GM12878 (cell line): ENCODE data around the gene MASTL. TPM values are rescaled to one million over a fixed set of nuclear protein-coding genes. Genes with fewer than 3 reads are reported as not detected.

Experiments used
- ATAC-seq: fragments of 200-7000 bp; cut with Tn5 transposase; 3 replicates; pipeline ENCODE4 v1.9.1; 2020; ENCODE audit warnings: mild to moderate bottlenecking, moderate library complexity
- BruUV-seq: library from RNA; stranded (reverse); fragments of 400-500 nt; replicated peaks from 2 replicates; lab custom pipeline; 2021; lab: Mats Ljungman, UMichigan
- CTCF ChIA-PET: fragments of 300-600 bp; sonication (Branson Sonifier 250); formaldehyde crosslinking; extraction: SDS; loops from one replicate; lab custom pipeline; 2021; ENCODE audit warnings: inconsistent platforms; lab: Yijun Ruan, JAX
- POLR2A ChIA-PET: fragments of 350-600 bp; formaldehyde crosslinking; extraction: SDS; loops from one replicate; lab custom pipeline; 2021; ENCODE audit warnings: inconsistent platforms; lab: Charles Lee
- RAD21 ChIA-PET: fragments of 300-600 bp; sonication (Branson Sonifier 250); formaldehyde crosslinking; loops from one replicate; lab custom pipeline; 2023; ENCODE audit warnings: antibody characterized with exemption; ENCODE audit not compliant: unreplicated experiment; lab: Charles Lee
- SMC1A ChIA-PET: fragments of 300-600 bp; sonication (Branson Sonifier 250); formaldehyde crosslinking; loops from one replicate; lab custom pipeline; 2023; ENCODE audit not compliant: unreplicated experiment, uncharacterized antibody; lab: Charles Lee
- DNase-seq: peaks from one replicate; pipeline ENCODE4 v3.0.0-alpha.2; 2011; ENCODE audit warnings: low read depth, low spot score
- FAIRE-seq: peaks from 3 replicates; lab custom pipeline; 2011; peaks lifted over from hg19 to GRCh38; lab: Jason Lieb, UNC
- H2AFZ ChIP-seq: 2 replicates; pipeline ENCODE4 v1.6.0; 2011; ENCODE audit warnings: low read depth, low read length, control low read depth; ENCODE audit not compliant: control insufficient read depth
- H3K27ac ChIP-seq: 2 replicates; pipeline ENCODE4 v1.5.1; 2011; ENCODE audit warnings: control low read depth; ENCODE audit not compliant: control insufficient read depth, insufficient read depth
- H3K27me3 ChIP-seq, 2 experiments: replicated peaks in 1 of 2; 2 replicates each; pipeline versions ENCODE4 v1.6.0 to v1.6.1; 2011; ENCODE audit warnings: low read length in 1 of 2; ENCODE audit not compliant: control insufficient read depth in 2 of 2, insufficient read depth in 2 of 2
- H3K36me3 ChIP-seq, 2 experiments: 2 replicates each; pipeline ENCODE4 v1.5.1; 2011; ENCODE audit warnings: low read length in 1 of 2; ENCODE audit not compliant: control insufficient read depth in 2 of 2, insufficient read depth in 2 of 2
- H3K4me1 ChIP-seq: 2 replicates; pipeline ENCODE4 v1.6.1; 2011; ENCODE audit warnings: mild to moderate bottlenecking, low read length, moderate library complexity, mixed read lengths; ENCODE audit not compliant: control insufficient read depth, insufficient read depth
- H3K4me2 ChIP-seq: 2 replicates; pipeline ENCODE4 v1.6.0; 2011; ENCODE audit warnings: control low read depth; ENCODE audit not compliant: control insufficient read depth, insufficient read depth
- H3K4me3 ChIP-seq: fragments of 200-600 bp; sonication (generic); 2 replicates; pipeline ENCODE4 v1.5.1; 2016
- H3K79me2 ChIP-seq: 2 replicates; pipeline ENCODE4 v1.6.0; 2011; ENCODE audit warnings: low read length; ENCODE audit not compliant: control insufficient read depth, insufficient read depth
- H3K9ac ChIP-seq: 2 replicates; pipeline ENCODE4 v1.8.0; 2011; ENCODE audit warnings: low read length, control low read depth, mixed read lengths; ENCODE audit not compliant: control insufficient read depth, insufficient read depth
- H3K9me3 ChIP-seq: replicated peaks from 3 replicates; pipeline ENCODE4 v1.5.1; 2011; ENCODE audit warnings: mild to moderate bottlenecking, low read length; ENCODE audit not compliant: control insufficient read depth, insufficient read depth
- H4K20me1 ChIP-seq: 2 replicates; pipeline ENCODE4 v1.6.0; 2011; ENCODE audit not compliant: control insufficient read depth, insufficient read depth
- EED ChIP-seq: sonication (generic); IDR thresholded peaks from 2 replicates; pipeline ENCODE4 v1.6.1; 2016; ENCODE audit warnings: antibody characterized with exemption, low read depth
- JUND ChIP-seq: IDR thresholded peaks from 2 replicates; pipeline ENCODE4 v1.6.1; 2012; ENCODE audit warnings: low read depth, mild to moderate bottlenecking, low read length, improper control_type of control experiment, moderate library complexity
- WGBS: methylation state at CpG from one replicate; pipeline ENCODE4 v1.1.6; 2016; ENCODE audit warnings: low lambda C conversion rate; ENCODE audit not compliant: insufficient replicate concordance, insufficient coverage; ENCODE audit errors: missing lambda C conversion rate; 5-methylcytosine and 5-hydroxymethylcytosine counted together
- in situ Hi-C: fragments of 300-500 bp; cut with MboI; formaldehyde crosslinking; loops from 9 replicates; pipeline ENCODE4 v1.14.3; 2018; ENCODE audit warnings: mixed read lengths
- intact Hi-C: fragments of 100-400 bp; cut with micrococcal nuclease; formaldehyde crosslinking; loops from one replicate; pipeline ENCODE4 v1.14.2; 2022; ENCODE audit not compliant: unreplicated experiment
- polyA plus RNA-seq, 11 experiments: library from polyadenylated mRNA; depleted of rRNA in 4 of 11; unstranded in 6 of 11; stranded (reverse) in 5 of 11; fragments of >200 nt; fragmentation: Nextera tagmentation in 4 of 11; fragmentation: Illumina TruSeq in 1 of 11; extraction: Ambion mirVana in 4 of 11; extraction: Trizol in 1 of 11; gene quantifications; 1 replicate in 1 of 11; 2 replicates in 10 of 11; pipeline versions ENCODE4 v1.2.1 to v1.2.3, GENCODE V29; 2011 to 2016; ENCODE audit warnings: inconsistent platforms in 2 of 11, missing spikeins in 2 of 11, low read depth in 1 of 11
- total RNA-seq, 4 experiments: library from RNA; depleted of rRNA in 3 of 4; stranded (reverse); fragments of >200 nt in 3 of 4; fragmentation: Illumina TruSeq in 1 of 4; extraction: Trizol in 1 of 4; gene quantifications; 2 replicates each; pipeline versions ENCODE4 v1.2.1 to v1.2.3, GENCODE V29; 2013 to 2021
- TF ChIP-seq, protein P1 (sequence below): fragments of 450-650 bp; IDR thresholded peaks from 2 replicates; pipeline ENCODE4 v1.6.1; 2017; ENCODE audit warnings: antibody characterized with exemption, mild to moderate bottlenecking, moderate library complexity

The MASTL gene
- total and polyA plus RNA-seq, 10 of the 15 experiments (the other 5 are each of a cell fraction or from before 2014, with no cell fraction given) = 7.1 to 36.9 (median 21.3) TPM

- no peaks in the 10 kb centered on the region for H3K9me3 ChIP-seq
- DNase-seq = no peak
- H3K27me3 ChIP-seq = no peaks in the 10 kb centered on the region
- H3K79me2 ChIP-seq = no peaks in the 10 kb centered on the region
- 94% methylated on average over 3 of the region's 3 CpGs for WGBS
- no peak overlapping the region for H3K4me2 ChIP-seq
- RAD21 ChIA-PET = no interaction called here
- no peak overlapping the region for H2AFZ ChIP-seq
- SMC1A ChIA-PET = interaction anchor here (1.2 kb wide), 1 partner anchor 11 kb away, joined by 3 read pairs; no protein-coding TSS in a partner anchor
- CTCF ChIA-PET = interaction anchor here (0.7 to 1.2 kb wide), 4 partner anchors 8 to 1478 kb away, joined by 3 to 4 read pairs (median 3); no protein-coding TSS in a partner anchor
- TF ChIP-seq EED (no peak), JUND (no peak)
- TF ChIP-seq, protein P1, sequence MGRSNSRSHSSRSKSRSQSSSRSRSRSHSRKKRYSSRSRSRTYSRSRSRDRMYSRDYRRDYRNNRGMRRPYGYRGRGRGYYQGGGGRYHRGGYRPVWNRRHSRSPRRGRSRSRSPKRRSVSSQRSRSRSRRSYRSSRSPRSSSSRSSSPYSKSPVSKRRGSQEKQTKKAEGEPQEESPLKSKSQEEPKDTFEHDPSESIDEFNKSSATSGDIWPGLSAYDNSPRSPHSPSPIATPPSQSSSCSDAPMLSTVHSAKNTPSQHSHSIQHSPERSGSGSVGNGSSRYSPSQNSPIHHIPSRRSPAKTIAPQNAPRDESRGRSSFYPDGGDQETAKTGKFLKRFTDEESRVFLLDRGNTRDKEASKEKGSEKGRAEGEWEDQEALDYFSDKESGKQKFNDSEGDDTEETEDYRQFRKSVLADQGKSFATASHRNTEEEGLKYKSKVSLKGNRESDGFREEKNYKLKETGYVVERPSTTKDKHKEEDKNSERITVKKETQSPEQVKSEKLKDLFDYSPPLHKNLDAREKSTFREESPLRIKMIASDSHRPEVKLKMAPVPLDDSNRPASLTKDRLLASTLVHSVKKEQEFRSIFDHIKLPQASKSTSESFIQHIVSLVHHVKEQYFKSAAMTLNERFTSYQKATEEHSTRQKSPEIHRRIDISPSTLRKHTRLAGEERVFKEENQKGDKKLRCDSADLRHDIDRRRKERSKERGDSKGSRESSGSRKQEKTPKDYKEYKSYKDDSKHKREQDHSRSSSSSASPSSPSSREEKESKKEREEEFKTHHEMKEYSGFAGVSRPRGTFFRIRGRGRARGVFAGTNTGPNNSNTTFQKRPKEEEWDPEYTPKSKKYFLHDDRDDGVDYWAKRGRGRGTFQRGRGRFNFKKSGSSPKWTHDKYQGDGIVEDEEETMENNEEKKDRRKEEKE = no peak
- no peak overlapping the region for H3K27ac ChIP-seq
- no peak for FAIRE-seq
- in situ Hi-C loops = no loop called here
- H3K4me3 ChIP-seq = no peak overlapping the region
- no peak overlapping the region for H3K9ac ChIP-seq
- intact Hi-C loops = no loop called here
- H4K20me1 ChIP-seq = no peaks in the 10 kb centered on the region
- no TSS peak for BruUV-seq
- POLR2A ChIA-PET = interaction anchor here (1.0 kb wide), 1 partner anchor 46 kb away, joined by 3 read pairs; the partner anchor contains the start of gene YME1L1
- no peaks in the 10 kb centered on the region for H3K4me1 ChIP-seq
- no peak for ATAC-seq
- peaks cover 0 to 19% of the 10 kb centered on the region in 2 experiments; a peak in 3 of 4 replicates for H3K36me3 ChIP-seq
These were observed 47.0 kb upstream of the MASTL start for GRCh38 chr10:27108165-27108564.
